ENCODE results near the gene GDPGP1.
"Not testable (repeated sequence)": the region's sequence is repeated elsewhere in the genome, so short reads cannot be mapped to it uniquely, and the experiment has no call there.

The GDPGP1 gene

DNA sequence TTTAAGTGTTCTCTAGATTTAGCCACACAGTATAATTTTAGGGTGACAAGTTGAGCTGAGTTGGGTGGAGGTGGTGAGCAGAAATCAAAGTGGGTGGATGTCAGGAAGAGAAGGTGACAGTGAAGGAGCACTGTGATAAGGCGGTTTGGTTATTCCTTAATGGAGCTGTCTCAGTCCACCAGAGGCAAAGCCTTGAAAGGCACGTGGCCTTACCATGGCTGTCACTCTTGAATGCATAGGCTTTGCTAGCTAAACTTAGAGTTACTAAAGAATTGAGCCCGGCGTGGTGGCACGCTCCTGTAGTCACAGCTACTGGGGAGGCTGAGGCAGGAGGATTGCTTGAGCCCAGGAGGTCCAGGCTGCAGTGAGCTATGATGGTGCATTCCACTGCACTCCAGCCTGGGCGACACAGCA is 14.8 kb downstream of the GDPGP1 start:
- ChIA-PET POLR2A (interaction anchor here (0.5 to 1.0 kb wide), 4 partner anchors 13 to 270 kb away, joined by 3 to 8 read pairs (median 3); partner anchors contain the start of gene CIB1), CTCF (interaction anchor here (1.0 to 2.3 kb wide), 11 partner anchors 10 to 234 kb away, joined by 3 to 10 read pairs (median 4); no protein-coding TSS in a partner anchor)
- DNase-seq (ENCODE audit: extremely low spot score), result no peak
- TF ChIP-seq, protein P1, sequence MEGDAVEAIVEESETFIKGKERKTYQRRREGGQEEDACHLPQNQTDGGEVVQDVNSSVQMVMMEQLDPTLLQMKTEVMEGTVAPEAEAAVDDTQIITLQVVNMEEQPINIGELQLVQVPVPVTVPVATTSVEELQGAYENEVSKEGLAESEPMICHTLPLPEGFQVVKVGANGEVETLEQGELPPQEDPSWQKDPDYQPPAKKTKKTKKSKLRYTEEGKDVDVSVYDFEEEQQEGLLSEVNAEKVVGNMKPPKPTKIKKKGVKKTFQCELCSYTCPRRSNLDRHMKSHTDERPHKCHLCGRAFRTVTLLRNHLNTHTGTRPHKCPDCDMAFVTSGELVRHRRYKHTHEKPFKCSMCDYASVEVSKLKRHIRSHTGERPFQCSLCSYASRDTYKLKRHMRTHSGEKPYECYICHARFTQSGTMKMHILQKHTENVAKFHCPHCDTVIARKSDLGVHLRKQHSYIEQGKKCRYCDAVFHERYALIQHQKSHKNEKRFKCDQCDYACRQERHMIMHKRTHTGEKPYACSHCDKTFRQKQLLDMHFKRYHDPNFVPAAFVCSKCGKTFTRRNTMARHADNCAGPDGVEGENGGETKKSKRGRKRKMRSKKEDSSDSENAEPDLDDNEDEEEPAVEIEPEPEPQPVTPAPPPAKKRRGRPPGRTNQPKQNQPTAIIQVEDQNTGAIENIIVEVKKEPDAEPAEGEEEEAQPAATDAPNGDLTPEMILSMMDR (IDR thresholded peaks at IDR 0.05; ENCODE audit: control extremely low read depth, extremely low read depth, low read depth, missing control alignments), result no peak

DNA sequence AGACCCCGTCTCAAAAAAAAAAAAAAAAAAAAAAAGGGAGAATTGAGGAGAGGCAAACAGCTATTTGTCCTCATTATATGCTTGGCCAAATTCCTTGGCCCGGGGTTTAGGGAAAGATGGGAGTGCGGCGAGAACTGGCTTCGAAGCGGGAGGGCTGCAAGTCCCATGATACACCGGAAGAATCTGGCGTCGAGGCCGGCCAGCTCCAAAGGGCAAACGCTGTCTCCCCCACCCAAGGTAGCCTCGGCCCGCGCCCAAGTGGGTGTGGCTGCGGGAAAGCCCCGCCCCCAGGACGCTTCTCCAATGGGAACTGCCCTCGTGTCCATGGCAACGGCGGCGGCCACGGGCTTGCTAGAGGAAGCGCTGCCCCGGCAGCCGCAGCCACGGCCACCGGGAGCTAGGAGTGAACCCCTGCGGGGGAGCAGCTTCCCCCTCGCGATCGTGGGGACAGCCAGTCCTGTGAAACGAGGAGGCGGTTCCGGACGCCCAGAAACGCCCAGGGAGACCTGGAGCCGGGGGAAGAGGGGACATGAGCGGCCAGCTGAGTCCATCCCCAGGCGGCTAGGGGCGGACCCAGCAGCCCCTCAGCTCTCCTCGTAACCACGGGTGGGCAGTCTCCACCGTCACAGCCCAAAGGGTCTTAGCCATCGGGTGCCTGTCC is 15.3 kb downstream of the GDPGP1 start, which contains the start of gene TTLL13:
TTLL13 (plus strand) TSS at position 354 of the 661 bp plus-strand sequence. CDS start 1,075 bp downstream, outside the sequence.
- ChIA-PET POLR2A (interaction anchor here (0.6 to 1.0 kb wide), 3 partner anchors 12 to 21 kb away, joined by 3 read pairs; partner anchors contain the start of gene CIB1), CTCF (interaction anchor here (1.1 to 2.3 kb wide), 9 partner anchors 9 to 101 kb away, joined by 3 to 10 read pairs (median 3); no protein-coding TSS in a partner anchor)
- peak; percentile 55 for DNase-seq (ENCODE audit: extremely low spot score)
- TF ChIP-seq, protein P1 (IDR thresholded peaks at IDR 0.05; ENCODE audit: control extremely low read depth, extremely low read depth, low read depth, missing control alignments), result no peak

DNA sequence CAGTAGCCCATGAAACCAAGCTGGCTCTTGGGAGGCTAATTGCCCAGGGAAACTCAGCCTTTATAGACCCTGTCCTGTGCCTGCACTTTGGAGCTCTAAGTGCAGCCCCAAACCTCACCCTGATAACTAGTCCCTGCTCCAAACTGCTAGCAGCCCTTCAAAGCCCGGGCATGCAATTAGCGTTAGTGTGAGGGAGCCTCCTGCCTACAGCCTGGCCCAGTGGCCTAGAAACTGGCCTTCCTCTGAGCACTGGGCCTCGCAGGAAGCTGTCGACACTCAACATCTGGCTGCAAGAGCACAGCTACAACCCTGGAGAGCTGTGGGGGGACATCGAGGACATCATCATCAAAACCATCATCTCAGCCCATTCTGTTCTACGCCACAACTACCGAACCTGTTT is 23.8 kb downstream of the GDPGP1 start:
- POLR2A ChIA-PET, result no interaction called here
- DNase-seq (ENCODE audit: extremely low spot score), result no peak
- TF ChIP-seq, protein P1 (IDR thresholded peaks at IDR 0.05; ENCODE audit: control extremely low read depth, extremely low read depth, low read depth, missing control alignments), result no peak
- CTCF ChIA-PET, result interaction anchor here (2.9 kb wide), 1 partner anchor 9 kb away, joined by 10 read pairs; the partner anchor contains the start of gene TTLL13

DNA sequence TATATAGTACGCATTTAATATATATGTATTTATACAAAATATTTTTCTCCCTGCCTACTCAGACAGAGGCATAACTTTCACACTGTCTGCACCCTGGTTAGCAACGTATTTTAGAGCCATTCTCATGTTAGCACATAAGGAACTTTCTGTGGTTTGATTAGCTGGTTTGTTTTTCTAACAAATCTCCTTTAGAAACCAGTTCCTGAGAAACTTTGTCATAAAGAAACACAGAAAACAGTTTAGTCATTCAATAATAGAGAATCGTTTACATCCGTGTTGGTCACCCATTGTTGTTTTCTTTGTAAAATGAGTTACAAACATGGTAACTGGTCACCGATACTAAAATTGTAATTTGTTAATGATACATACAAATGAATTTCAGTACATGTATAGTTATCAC is 25.5 kb downstream of the GDPGP1 start:
- POLR2A ChIA-PET, result no interaction called here
- CTCF ChIA-PET, result interaction anchor here (2.9 kb wide), 1 partner anchor 11 kb away, joined by 10 read pairs; the partner anchor contains the start of gene TTLL13
- TF ChIP-seq, protein P1 (IDR thresholded peaks at IDR 0.05; ENCODE audit: control extremely low read depth, extremely low read depth, low read depth, missing control alignments), result no peak
- peak; percentile 40 for DNase-seq (ENCODE audit: extremely low spot score)

DNA sequence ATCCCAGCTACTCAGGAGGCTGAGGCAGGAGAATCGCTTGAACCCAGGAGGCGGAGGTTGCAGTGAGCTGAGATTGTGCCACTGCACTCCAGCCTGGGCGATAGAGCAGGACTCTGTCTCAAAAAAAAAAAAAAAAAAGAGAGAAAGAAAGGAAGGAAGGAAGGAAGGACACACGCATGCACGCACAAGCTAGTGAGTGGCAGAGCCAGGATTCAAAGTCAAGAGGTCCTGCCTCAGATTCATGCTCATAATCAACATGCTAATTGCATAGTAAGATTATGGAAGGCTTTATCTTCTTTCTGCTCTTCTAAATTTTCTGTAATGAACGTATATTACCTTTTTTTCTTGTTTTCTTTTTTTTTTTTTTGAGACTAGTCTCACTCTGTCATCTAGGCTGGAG is 26.7 kb downstream of the GDPGP1 start:
- POLR2A ChIA-PET; DNase-seq (ENCODE audit: extremely low spot score): not testable (repeated sequence)
- CTCF ChIA-PET, result interaction anchor here (1.2 to 1.9 kb wide), 2 partner anchors 9 to 10 kb away, joined by 5 to 6 read pairs; no protein-coding TSS in a partner anchor

DNA sequence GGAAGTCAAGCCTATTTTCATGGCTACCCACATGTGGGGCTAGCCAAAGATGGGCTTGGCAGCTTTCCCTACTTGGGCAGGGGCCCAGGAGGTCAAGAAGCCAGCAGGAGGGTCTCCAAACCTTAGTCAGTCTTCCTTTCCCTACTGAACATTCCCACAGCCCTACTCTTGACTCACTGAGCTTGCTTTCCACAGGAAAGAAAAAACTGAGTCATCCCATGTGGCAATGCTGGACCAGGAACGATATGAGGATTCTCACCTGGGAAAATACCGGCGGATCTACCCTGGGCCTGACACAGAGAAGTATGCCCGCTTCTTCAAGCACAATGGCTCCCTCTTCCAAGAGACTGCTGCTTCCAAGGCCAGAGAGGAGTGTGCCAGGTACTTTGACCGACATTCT is 27.8 kb downstream of the GDPGP1 start:
- DNase-seq (ENCODE audit: extremely low spot score), result no peak
- CTCF ChIA-PET, result interaction anchor here (1.0 to 1.9 kb wide), 4 partner anchors 8 to 31 kb away, joined by 3 to 6 read pairs (median 4); partner anchors contain the start of gene TTLL13
- POLR2A ChIA-PET, result interaction anchor here (0.6 kb wide), 1 partner anchor 13 kb away, joined by 3 read pairs; no protein-coding TSS in a partner anchor
- TF ChIP-seq, protein P1 (IDR thresholded peaks at IDR 0.05; ENCODE audit: control extremely low read depth, extremely low read depth, low read depth, missing control alignments), result no peak

DNA sequence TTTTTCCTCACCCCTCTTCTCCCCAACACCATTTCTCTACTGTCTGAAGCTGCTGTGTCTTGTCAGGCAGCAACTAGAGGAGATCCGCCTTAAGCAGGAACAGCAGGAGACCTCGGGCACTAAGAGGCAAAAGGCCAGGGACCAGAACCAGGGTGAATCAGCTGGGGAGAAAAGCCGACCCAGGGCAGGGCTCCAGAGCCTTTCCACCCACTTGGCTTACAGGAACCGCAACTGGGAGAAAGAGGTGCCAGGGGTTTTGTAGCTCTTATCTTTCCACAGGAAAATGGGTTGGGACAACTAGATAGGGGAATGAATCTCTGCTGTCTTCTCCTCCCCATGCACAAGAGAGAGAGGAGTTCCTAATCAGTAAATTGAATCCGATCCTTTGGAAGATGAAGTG is 28.4 kb downstream of the GDPGP1 start:
- CTCF ChIA-PET, result interaction anchor here (0.9 to 1.9 kb wide), 5 partner anchors 11 to 220 kb away, joined by 3 to 6 read pairs (median 3); partner anchors contain the start of gene TTLL13
- TF ChIP-seq, protein P1 (IDR thresholded peaks at IDR 0.05; ENCODE audit: control extremely low read depth, extremely low read depth, low read depth, missing control alignments), result no peak
- POLR2A ChIA-PET, result interaction anchor here (0.9 kb wide), 1 partner anchor 29 kb away, joined by 3 read pairs; the partner anchor contains the start of gene CIB1
- DNase-seq (ENCODE audit: extremely low spot score), result no peak
